Measurements from ENCODE around the gene SRP68.

DNA sequence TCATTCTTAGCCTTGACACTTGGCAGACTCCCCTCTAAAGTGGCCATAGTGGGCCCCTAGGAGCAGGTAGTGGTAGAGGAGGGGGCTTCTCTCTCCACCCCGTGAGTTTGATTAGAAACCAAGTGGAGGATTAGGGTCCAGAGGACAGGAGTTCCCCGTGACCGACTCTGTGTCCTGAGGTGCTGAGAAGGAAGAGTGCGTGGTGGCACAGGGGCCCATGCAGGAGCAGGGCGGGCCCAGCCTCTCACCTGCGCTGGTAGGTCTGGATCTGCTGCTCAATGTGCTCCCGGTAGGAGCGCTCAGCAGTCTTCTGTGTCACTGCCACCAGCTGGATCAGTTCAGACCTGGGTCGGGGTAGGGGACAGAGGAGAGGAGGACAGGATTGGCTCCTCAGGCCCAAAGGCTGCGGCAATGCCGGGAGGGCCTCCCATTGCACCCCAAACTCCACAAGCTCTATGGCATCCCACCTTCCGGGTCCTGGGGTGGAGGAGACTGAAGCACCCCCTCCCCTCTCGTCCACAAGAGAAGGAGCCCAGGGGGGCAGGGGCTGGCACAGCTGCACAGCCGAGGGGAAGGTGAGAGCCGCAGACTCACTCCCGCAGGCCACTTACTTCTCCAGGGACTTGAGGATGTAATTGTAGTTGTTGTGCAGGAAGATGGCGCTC, 12.9 kb upstream of the SRP68 start:
- TF ChIP-seq CTCF (IDR thresholded peaks at IDR 0.05) (no peak), POLR2A (IDR thresholded peaks at IDR 0.05) (no peak)
